Activated B cell treated with CpG ODN at 0.5 μM for 24 hours (primary cell): ENCODE data around the gene GBA2. TPM values are rescaled to one million over a fixed set of nuclear protein-coding genes. Genes with fewer than 3 reads are reported as not detected.

ENCODE experiments used
- ATAC-seq: fragments of 200-7000 bp; cut with Tn5 transposase; one replicate; pipeline ENCODE4 v1.10.0; 2021; ENCODE audit warnings: low read depth, mild to moderate bottlenecking, moderate library complexity
- CTCF ChIA-PET: fragments of 350-600 bp; sonication (Branson Sonifier 250); formaldehyde crosslinking; loops from one replicate; lab custom pipeline; 2021; ENCODE audit warnings: antibody characterized with exemption; lab: Charles Lee
- POLR2A ChIA-PET: fragments of 350-600 bp; sonication (Branson Sonifier 250); formaldehyde crosslinking; loops from one replicate; lab custom pipeline; 2021; ENCODE audit warnings: antibody characterized with exemption; lab: Charles Lee
- DNase-seq: peaks from one replicate; pipeline ENCODE4 v3.0.0; 2022
- H3K27ac Mint-ChIP-seq: one replicate; pipeline ENCODE4 v1.8.0; 2020; ENCODE audit warnings: mixed read lengths
- H3K27me3 Mint-ChIP-seq: one replicate; pipeline ENCODE4 v1.8.0; 2021; ENCODE audit warnings: mixed read lengths
- H3K36me3 Mint-ChIP-seq: one replicate; pipeline ENCODE4 v1.8.0; 2021; ENCODE audit warnings: low read depth, mixed read lengths
- H3K4me1 Mint-ChIP-seq: one replicate; pipeline ENCODE4 v1.8.0; 2021; ENCODE audit warnings: mixed read lengths
- H3K4me3 Mint-ChIP-seq: one replicate; pipeline ENCODE4 v1.8.0; 2020; ENCODE audit warnings: mild to moderate bottlenecking, mixed read lengths
- H3K9me3 Mint-ChIP-seq: one replicate; pipeline ENCODE4 v1.8.0; 2020; ENCODE audit warnings: mixed read lengths
- intact Hi-C: fragments of 100-400 bp; cut with micrococcal nuclease; formaldehyde crosslinking; loops from one replicate; pipeline ENCODE4 v1.15.1; 2024
- total RNA-seq: library from RNA; stranded (reverse); gene quantifications from 2 replicates; pipeline ENCODE4 v1.2.3, GENCODE V29; 2022
- TF ChIP-seq, protein P1 (sequence below): fragments of 200-600 bp; IDR thresholded peaks from one replicate; pipeline ENCODE4 v1.8.0; 2022; ENCODE audit warnings: antibody characterized with exemption, mild to moderate bottlenecking

GBA2 gene
- total RNA-seq, 1 donor from 2014 or later, result 104 TPM

DNA sequence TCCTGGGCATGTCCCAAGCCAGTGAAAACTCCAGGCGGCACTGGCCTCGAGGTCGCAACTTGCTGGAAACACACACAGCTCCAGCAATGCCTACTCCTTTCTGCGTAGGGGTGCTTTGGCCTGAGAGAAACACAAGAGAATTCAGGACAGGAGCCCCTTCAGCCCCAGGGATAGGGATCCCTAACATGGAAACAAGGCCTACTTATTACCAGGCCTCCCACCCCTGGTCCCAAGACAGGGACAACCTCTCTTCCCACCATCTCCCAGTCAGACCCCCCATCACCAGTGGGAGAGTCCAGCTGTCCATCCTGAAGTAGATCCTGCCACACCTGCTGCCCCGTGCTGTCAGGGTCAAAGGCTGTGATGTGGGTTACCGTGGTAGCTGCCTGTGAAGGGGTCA lies 8.8 kb downstream of the GBA2 start:
- TF ChIP-seq, protein P1, sequence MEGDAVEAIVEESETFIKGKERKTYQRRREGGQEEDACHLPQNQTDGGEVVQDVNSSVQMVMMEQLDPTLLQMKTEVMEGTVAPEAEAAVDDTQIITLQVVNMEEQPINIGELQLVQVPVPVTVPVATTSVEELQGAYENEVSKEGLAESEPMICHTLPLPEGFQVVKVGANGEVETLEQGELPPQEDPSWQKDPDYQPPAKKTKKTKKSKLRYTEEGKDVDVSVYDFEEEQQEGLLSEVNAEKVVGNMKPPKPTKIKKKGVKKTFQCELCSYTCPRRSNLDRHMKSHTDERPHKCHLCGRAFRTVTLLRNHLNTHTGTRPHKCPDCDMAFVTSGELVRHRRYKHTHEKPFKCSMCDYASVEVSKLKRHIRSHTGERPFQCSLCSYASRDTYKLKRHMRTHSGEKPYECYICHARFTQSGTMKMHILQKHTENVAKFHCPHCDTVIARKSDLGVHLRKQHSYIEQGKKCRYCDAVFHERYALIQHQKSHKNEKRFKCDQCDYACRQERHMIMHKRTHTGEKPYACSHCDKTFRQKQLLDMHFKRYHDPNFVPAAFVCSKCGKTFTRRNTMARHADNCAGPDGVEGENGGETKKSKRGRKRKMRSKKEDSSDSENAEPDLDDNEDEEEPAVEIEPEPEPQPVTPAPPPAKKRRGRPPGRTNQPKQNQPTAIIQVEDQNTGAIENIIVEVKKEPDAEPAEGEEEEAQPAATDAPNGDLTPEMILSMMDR, result no peak
- ATAC-seq (no peak), DNase-seq (no peak)
- Mint-ChIP-seq H3K27me3 (no peaks in the 10 kb centered on the region), H3K9me3 (no peaks in the 10 kb centered on the region), H3K36me3 (peaks cover 92% of the 10 kb centered on the region), H3K4me1 (peaks cover 6% of the 10 kb centered on the region), H3K27ac (no peak overlapping the region), H3K4me3 (no peak overlapping the region)
- intact Hi-C loops, result no loop called here
- ChIA-PET POLR2A (interaction anchor here (1.7 to 6.6 kb wide), 2 partner anchors 8 to 9 kb away, joined by 8 to 32 read pairs; partner anchors contain the start of genes CREB3, GBA2, RGP1 and TLN1), CTCF (interaction anchor here (1.2 to 1.3 kb wide), 2 partner anchors 14 to 75 kb away, joined by 3 read pairs; no protein-coding TSS in a partner anchor)

DNA sequence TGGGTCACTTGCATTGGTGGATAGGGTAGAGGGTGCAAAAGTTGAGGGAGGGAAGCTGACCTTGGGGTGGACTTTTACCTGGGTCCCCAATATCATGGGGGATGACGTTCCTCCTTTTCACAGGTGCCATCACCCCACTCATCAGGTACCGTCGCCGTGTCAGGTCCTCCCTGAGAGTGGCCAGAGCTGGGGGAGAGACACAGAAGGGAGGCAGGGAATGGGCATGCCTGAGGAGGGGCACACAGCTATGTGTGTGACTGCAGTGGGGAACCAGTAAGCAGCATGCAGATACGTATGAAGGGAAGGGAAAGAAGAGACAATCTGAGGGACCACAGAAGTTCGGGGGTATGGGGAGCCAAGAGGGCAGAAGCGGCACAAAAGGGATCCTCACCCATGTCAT lies 10.1 kb downstream of the GBA2 start:
- ATAC-seq (no peak), DNase-seq (no peak)
- no peak overlapping the region for H3K27ac Mint-ChIP-seq
- H3K4me1 Mint-ChIP-seq, result peaks cover 6% of the 10 kb centered on the region
- TF ChIP-seq, protein P1, result no peak
- H3K27me3 Mint-ChIP-seq, result no peaks in the 10 kb centered on the region
- intact Hi-C loops, result loop anchor here (10.0 kb wide), 1 partner anchor 1074 kb away; the partner anchor contains the start of gene CCL27
- CTCF ChIA-PET, result interaction anchor here (0.8 to 2.9 kb wide), 7 partner anchors 9 to 143 kb away, joined by 3 to 12 read pairs (median 3); partner anchors contain the start of genes GBA2, RGP1 and SPAG8
- peaks cover 88% of the 10 kb centered on the region for H3K36me3 Mint-ChIP-seq
- POLR2A ChIA-PET, result interaction anchor here (6.6 kb wide), 1 partner anchor 10 kb away, joined by 32 read pairs; the partner anchor contains the start of genes GBA2 and RGP1
- H3K9me3 Mint-ChIP-seq, result no peaks in the 10 kb centered on the region
- no peak overlapping the region for H3K4me3 Mint-ChIP-seq

DNA sequence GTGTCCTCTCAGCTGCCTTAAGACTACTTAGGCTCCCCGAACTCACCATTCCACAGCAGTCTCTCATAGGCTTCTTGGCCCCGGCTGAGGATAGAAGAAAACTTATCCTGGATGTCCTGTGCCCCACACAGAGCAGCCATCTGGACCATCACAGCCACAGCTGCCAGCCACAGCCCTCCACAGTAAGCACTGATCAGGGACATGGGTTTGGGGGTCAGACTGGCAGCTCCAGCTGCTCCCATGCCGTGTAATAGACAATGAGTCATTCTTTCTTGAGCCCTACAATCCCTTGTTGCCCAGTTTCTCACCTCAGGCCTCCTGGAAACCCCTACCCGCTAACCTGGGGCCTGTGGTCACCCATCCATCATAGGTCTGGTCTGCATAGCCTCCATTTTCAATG lies 10.8 kb downstream of the GBA2 start:
- peaks cover 81% of the 10 kb centered on the region for H3K36me3 Mint-ChIP-seq

DNA sequence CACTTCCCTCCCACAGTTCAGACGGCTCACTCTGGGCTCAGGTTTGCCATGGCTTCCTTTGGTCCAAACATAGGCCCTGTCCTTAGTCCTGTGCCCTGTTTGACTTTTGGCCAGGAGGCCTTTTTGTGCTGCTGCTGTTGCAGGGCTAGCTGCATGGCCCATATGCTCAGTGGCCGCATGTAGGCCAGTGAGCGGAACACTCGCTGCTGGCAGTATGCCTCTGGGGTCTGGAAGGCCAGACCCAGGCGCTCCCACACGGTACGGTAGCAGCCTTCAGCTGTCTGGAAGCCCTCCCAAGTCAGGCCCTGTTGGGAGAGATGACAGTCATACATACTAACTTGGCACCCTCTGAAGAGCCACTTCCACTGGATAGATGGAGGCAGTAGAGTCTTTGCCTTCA lies 11.9 kb downstream of the GBA2 start:
- H3K4me1 Mint-ChIP-seq, result peaks cover 9% of the 10 kb centered on the region
- H3K27me3 Mint-ChIP-seq, result no peaks in the 10 kb centered on the region
- H3K36me3 Mint-ChIP-seq, result peaks cover 72% of the 10 kb centered on the region
- intact Hi-C loops, result loop anchor here (2.0 to 10.0 kb wide), 2 partner anchors 54 to 1072 kb away; partner anchors contain the start of genes CCL27 and NPR2
- H3K9me3 Mint-ChIP-seq, result no peaks in the 10 kb centered on the region
- CTCF ChIA-PET, result interaction anchor here (0.6 to 2.9 kb wide), 7 partner anchors 11 to 90 kb away, joined by 3 to 12 read pairs (median 7); partner anchors contain the start of genes GBA2 and RGP1
- TF ChIP-seq, protein P1, result no peak
- H3K27ac Mint-ChIP-seq, result no peak overlapping the region
- ATAC-seq (no peak), DNase-seq (no peak)
- POLR2A ChIA-PET, result interaction anchor here (0.9 to 6.6 kb wide), 2 partner anchors 12 to 90 kb away, joined by 3 to 32 read pairs; partner anchors contain the start of genes GBA2 and RGP1
- no peak overlapping the region for H3K4me3 Mint-ChIP-seq

More for the DNA sequence above, 10.8 kb downstream of the GBA2 start:
- intact Hi-C loops, result loop anchor here (10.0 kb wide), 1 partner anchor 1073 kb away; the partner anchor contains the start of gene CCL27
- DNase-seq (no peak), ATAC-seq (no peak)
- TF ChIP-seq, protein P1, result no peak
- Mint-ChIP-seq H3K27ac (no peak overlapping the region), H3K4me3 (no peak overlapping the region), H3K9me3 (no peaks in the 10 kb centered on the region), H3K27me3 (no peaks in the 10 kb centered on the region), H3K4me1 (peaks cover 6% of the 10 kb centered on the region)
- POLR2A ChIA-PET, result interaction anchor here (6.6 kb wide), 1 partner anchor 11 kb away, joined by 32 read pairs; the partner anchor contains the start of genes GBA2 and RGP1
- CTCF ChIA-PET, result interaction anchor here (0.9 to 2.9 kb wide), 3 partner anchors 10 to 144 kb away, joined by 3 to 12 read pairs (median 7); partner anchors contain the start of genes GBA2 and RGP1

DNA sequence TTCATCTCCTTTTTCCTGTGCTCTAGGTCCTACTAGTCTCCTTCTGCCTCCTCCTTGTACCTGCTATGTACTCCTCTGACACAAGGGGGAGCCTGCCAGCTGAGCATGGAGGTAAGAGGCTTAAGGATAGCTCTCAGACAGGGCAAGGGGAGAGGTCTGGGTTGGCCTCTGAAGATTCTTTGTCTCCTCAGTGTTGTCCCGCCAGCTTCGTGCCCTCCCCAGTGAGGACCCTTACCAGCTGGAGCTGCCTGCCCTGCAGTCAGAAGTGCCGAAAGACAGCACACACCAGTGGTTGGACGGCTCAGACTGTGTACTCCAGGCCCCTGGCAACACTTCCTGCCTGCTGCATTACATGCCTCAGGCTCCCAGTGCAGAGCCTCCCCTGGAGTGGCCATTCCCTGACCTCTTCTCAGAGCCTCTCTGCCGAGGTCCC lies 12.8 kb downstream of the GBA2 start:
- peaks cover 70% of the 10 kb centered on the region for H3K36me3 Mint-ChIP-seq
- no peaks in the 10 kb centered on the region for H3K9me3 Mint-ChIP-seq
- POLR2A ChIA-PET, result interaction anchor here (1.0 to 6.6 kb wide), 4 partner anchors 13 to 132 kb away, joined by 3 to 32 read pairs (median 4); partner anchors contain the start of genes GBA2 and RGP1
- peaks cover 9% of the 10 kb centered on the region for H3K4me1 Mint-ChIP-seq
- intact Hi-C loops, result loop anchor here (1.0 to 10.0 kb wide), 5 partner anchors 13 to 1071 kb away; partner anchors contain the start of genes CCL27, GBA2, NPR2 and RGP1
- no peaks in the 10 kb centered on the region for H3K27me3 Mint-ChIP-seq
- TF ChIP-seq, protein P1, result no peak
- DNase-seq (no peak), ATAC-seq (peak; percentile 15)
- no peak overlapping the region for H3K4me3 Mint-ChIP-seq
- H3K27ac Mint-ChIP-seq, result no peak overlapping the region
- CTCF ChIA-PET, result interaction anchor here (0.7 to 2.9 kb wide), 14 partner anchors 9 to 146 kb away, joined by 3 to 51 read pairs (median 4); partner anchors contain the start of genes GBA2, MSMP and RGP1
